Activated naive CD8-positive, alpha-beta T cell treated with anti-CD3 and anti-CD28 coated beads, Interleukin-2, amount 50 U/mL, for 24 hours (primary cell): ENCODE measurements around the gene GNGT2.

Experiments
- ATAC-seq: fragments of 150-1000 bp; cut with Tn5 transposase; one replicate; pipeline ENCODE4 v1.10.0; 2021
- DNase-seq: peaks from one replicate; pipeline ENCODE4 v3.0.0; 2021
- H3K27ac Mint-ChIP-seq: one replicate; pipeline ENCODE4 v1.8.0; 2021; ENCODE audit warnings: mild to moderate bottlenecking, mixed read lengths
- H3K27me3 Mint-ChIP-seq: one replicate; pipeline ENCODE4 v1.8.0; 2021; ENCODE audit warnings: mixed read lengths
- H3K36me3 Mint-ChIP-seq: one replicate; pipeline ENCODE4 v1.8.0; 2021; ENCODE audit warnings: low read depth, mixed read lengths
- H3K4me1 Mint-ChIP-seq: one replicate; pipeline ENCODE4 v1.8.0; 2021; ENCODE audit warnings: mixed read lengths
- H3K4me3 Mint-ChIP-seq: one replicate; pipeline ENCODE4 v1.8.0; 2021; ENCODE audit warnings: mild to moderate bottlenecking, moderate library complexity, mixed read lengths
- H3K9me3 Mint-ChIP-seq: one replicate; pipeline ENCODE4 v1.8.0; 2021; ENCODE audit warnings: mixed read lengths

The GNGT2 gene

DNA sequence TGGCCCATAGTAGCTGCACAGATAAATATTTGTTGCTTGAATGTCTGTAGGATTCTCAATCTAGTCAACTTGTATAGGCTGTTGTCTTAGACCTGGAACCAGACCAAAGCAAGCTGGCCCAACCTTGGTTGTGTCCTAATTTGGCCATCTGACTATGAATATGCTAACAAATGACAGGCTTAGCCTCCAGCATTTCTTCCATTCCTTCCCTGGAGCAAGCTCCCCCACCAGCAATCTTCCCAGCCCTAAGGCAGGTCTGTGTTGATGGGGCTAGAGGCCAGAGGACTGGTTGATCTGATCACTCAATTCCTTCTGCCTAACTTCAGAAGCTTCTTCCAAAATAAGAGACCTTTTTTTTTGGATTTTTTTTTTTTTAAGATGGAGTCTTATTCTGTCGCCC is 29.6 kb upstream of the GNGT2 start:
- H3K36me3 Mint-ChIP-seq: no peaks in the 10 kb centered on the region
- ATAC-seq (no peak), DNase-seq (no peak)
- no peaks in the 10 kb centered on the region for H3K9me3 Mint-ChIP-seq
- no peaks in the 10 kb centered on the region for H3K27me3 Mint-ChIP-seq
- H3K4me1 Mint-ChIP-seq: no peaks in the 10 kb centered on the region
- no peak overlapping the region for H3K27ac Mint-ChIP-seq
- no peak overlapping the region for H3K4me3 Mint-ChIP-seq

- DNase-seq (no peak), ATAC-seq (no peak)
- Mint-ChIP-seq H3K4me3 (no peak overlapping the region), H3K9me3 (no peaks in the 10 kb centered on the region), H3K4me1 (peaks cover 5% of the 10 kb centered on the region), H3K27me3 (peaks cover 10% of the 10 kb centered on the region), H3K27ac (no peak overlapping the region), H3K36me3 (no peaks in the 10 kb centered on the region)
These were observed 25.5 kb upstream of the GNGT2 start for GRCh38 chr17:49235896-49236295.

GRCh38 chr17:49234509-49235080 is 24.2 kb upstream of the GNGT2 start:
- Mint-ChIP-seq H3K9me3 (no peaks in the 10 kb centered on the region), H3K4me3 (no peak overlapping the region), H3K36me3 (no peaks in the 10 kb centered on the region), H3K27me3 (peaks cover 12% of the 10 kb centered on the region), H3K4me1 (peaks cover 6% of the 10 kb centered on the region), H3K27ac (no peak overlapping the region)
- no peak for DNase-seq
- no peak for ATAC-seq

GRCh38 chr17:49231563-49231894 is 21.2 kb upstream of the GNGT2 start:
- no peaks in the 10 kb centered on the region for H3K36me3 Mint-ChIP-seq
- H3K4me1 Mint-ChIP-seq: peaks cover 18% of the 10 kb centered on the region
- no peak overlapping the region for H3K27ac Mint-ChIP-seq
- H3K9me3 Mint-ChIP-seq: no peaks in the 10 kb centered on the region
- peaks cover 20% of the 10 kb centered on the region for H3K27me3 Mint-ChIP-seq
- DNase-seq: no peak
- H3K4me3 Mint-ChIP-seq: peak overlapping the region; percentile 81
- ATAC-seq: no peak

GRCh38 chr17:49230636-49231562 is 20.5 kb upstream of the GNGT2 start, which contains the start of gene PHOSPHO1:
TSS of gene PHOSPHO1 (minus strand) at chr17:49230787. CDS start at chr17:49226691, 4,096 bp downstream.
- peak; percentile 89 for ATAC-seq
- Mint-ChIP-seq H3K4me3 (peak within 1 kb of the TSS; percentile 81), H3K9me3 (no peaks in the 10 kb centered on the region), H3K4me1 (peaks cover 18% of the 10 kb centered on the region), H3K27ac (no peak within 1 kb of the TSS), H3K36me3 (no peaks in the 10 kb centered on the region), H3K27me3 (peaks cover 24% of the 10 kb centered on the region)
- peak; percentile 92 for DNase-seq

DNA sequence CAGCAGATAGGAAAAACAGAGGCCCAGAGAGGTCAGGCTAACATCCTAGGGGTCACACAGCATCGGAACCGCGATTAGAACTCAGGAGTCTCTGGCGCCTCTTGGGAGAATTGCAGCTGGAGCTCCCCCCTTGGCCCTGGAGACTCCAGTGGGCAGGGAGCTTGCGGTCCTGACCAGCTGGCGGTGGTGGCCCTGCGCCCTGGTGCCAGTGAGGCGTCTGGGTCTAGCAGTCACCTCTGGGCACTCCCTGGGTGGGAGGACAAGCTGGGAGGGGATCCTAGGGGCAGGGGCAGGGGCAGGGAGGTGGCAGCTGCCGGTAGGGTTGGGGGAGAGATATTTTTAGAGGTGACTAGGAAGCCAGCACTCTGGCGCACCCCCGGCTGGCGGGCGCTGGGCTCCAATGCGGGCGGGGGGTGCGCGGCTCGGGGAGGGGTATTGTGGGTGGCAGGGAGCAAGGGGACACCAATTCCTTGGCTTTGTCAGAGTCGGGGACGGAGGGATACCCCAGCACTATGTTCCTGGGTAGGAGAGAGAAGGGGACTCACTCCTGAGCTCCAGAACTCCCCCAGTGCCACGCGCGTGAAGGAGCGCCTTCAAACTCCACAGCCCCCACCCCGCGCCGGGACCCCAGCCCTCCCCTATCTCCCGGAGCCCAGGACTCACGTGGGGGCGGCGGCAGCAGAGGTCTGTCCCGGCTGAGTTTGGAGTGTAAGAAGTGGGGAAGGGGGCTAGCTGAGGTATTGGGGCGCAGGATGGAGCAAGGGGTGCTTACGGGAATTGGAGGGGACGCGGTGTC is 19.6 kb upstream of the GNGT2 start:
- no peak overlapping the region for H3K27ac Mint-ChIP-seq
- H3K36me3 Mint-ChIP-seq: no peaks in the 10 kb centered on the region
- DNase-seq (no peak), ATAC-seq (no peak)
- H3K27me3 Mint-ChIP-seq: peaks cover 29% of the 10 kb centered on the region
- H3K9me3 Mint-ChIP-seq: no peaks in the 10 kb centered on the region
- peak overlapping the region; percentile 81 for H3K4me3 Mint-ChIP-seq
- H3K4me1 Mint-ChIP-seq: peaks cover 18% of the 10 kb centered on the region

- Mint-ChIP-seq H3K4me1 (peaks cover 21% of the 10 kb centered on the region), H3K36me3 (no peaks in the 10 kb centered on the region), H3K27ac (no peak overlapping the region), H3K4me3 (no peak overlapping the region), H3K9me3 (no peaks in the 10 kb centered on the region), H3K27me3 (peaks cover 32% of the 10 kb centered on the region)
- no peak for DNase-seq
- no peak for ATAC-seq
These were observed 18.9 kb upstream of the GNGT2 start for GRCh38 chr17:49229076-49229804.

- H3K4me3 Mint-ChIP-seq: no peak overlapping the region
- ATAC-seq (peak; percentile 47), DNase-seq (peak; percentile 82)
- H3K9me3 Mint-ChIP-seq: no peaks in the 10 kb centered on the region
- no peak overlapping the region for H3K27ac Mint-ChIP-seq
- peaks cover 2% of the 10 kb centered on the region for H3K36me3 Mint-ChIP-seq
- peaks cover 35% of the 10 kb centered on the region for H3K4me1 Mint-ChIP-seq
- H3K27me3 Mint-ChIP-seq: peaks cover 37% of the 10 kb centered on the region
These were observed 17.3 kb upstream of the GNGT2 start for GRCh38 chr17:49227436-49228261.

DNA sequence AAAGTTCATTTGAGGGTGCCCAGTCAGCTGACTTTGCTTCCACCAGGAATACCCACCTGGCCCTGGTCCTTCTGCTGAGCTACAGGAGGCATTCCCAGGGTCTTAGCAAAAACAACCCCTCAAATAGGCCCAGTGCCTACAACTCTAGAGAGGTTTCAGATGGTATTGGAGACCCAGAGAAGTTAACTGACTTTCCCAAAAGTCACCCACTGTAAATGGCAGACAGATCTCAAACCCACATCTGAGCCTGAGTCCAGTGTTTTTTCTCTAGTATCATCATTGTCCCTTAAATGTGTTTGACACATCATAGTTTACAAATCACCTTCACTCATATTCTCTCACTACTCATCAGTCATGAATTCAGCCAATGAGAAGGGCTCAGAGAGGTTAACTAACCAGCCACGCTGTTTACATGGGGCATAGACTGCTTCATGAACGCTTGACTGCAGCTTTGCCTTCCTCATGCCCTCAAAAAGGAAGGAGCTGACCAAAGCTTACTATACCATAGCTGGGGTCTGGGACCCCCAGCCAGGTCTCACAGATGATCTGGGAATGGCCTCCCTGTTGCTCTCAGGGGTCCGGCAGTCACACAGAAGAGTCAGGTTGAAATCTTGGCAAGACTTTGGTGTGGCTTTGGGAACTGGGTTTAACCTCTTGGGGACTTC is 16.5 kb upstream of the GNGT2 start:
- Mint-ChIP-seq H3K27ac (no peak overlapping the region), H3K36me3 (peaks cover 5% of the 10 kb centered on the region), H3K9me3 (no peaks in the 10 kb centered on the region), H3K4me3 (no peak overlapping the region), H3K27me3 (peaks cover 36% of the 10 kb centered on the region), H3K4me1 (peaks cover 37% of the 10 kb centered on the region)
- ATAC-seq (no peak), DNase-seq (no peak)

GRCh38 chr17:49225554-49226236 is 15.3 kb upstream of the GNGT2 start:
- DNase-seq (no peak), ATAC-seq (no peak)
- no peak overlapping the region for H3K4me3 Mint-ChIP-seq
- peaks cover 30% of the 10 kb centered on the region for H3K27me3 Mint-ChIP-seq
- H3K4me1 Mint-ChIP-seq: peaks cover 33% of the 10 kb centered on the region
- H3K36me3 Mint-ChIP-seq: peaks cover 5% of the 10 kb centered on the region
- H3K9me3 Mint-ChIP-seq: no peaks in the 10 kb centered on the region
- H3K27ac Mint-ChIP-seq: no peak overlapping the region

- Mint-ChIP-seq H3K36me3 (peaks cover 8% of the 10 kb centered on the region), H3K27ac (no peak overlapping the region), H3K9me3 (no peaks in the 10 kb centered on the region), H3K4me3 (peak overlapping the region; percentile 32), H3K4me1 (peaks cover 33% of the 10 kb centered on the region), H3K27me3 (peaks cover 30% of the 10 kb centered on the region)
- no peak for ATAC-seq
- DNase-seq: no peak
These were observed 14.6 kb upstream of the GNGT2 start for GRCh38 chr17:49224997-49225337.

DNA sequence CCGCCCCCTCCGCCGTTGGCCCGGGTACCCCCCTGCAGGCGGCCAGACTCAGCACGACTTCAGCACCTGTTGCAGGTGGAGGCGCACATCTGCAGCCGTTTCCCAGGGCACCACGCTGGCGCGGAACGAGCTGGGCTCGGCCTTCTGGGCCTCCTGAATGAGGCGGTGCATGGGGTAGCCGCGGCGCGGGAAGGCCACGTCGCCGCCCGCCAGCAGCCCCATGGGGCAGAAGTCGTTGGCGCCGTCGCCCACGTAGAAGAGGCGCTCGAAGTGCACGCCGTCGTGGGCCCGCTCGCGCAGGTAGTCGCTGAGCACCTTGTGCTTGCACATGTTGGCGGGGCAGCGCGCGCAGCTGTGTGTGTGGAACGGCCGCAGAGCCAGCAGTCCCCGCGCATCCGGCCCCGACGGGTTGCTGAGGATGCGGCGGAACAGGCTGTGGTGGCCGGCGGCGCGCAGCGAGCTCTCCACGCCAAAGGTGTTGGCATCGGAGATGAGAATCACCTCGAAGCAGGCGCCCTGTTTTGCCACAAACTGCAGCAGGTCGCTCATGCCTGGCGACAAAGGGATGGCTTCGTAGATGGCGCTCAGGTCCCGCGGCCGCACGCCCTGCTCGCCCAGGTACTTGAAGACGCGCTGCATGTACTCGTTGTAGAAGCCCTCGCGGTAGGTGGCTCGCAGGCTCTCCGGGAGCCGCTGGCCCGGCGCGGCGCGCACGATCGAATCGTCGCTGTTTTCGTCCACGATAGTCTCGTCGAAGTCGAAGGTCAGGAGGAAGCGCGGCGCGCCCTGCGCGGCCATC is 14.0 kb upstream of the GNGT2 start:
- H3K4me1 Mint-ChIP-seq: peaks cover 35% of the 10 kb centered on the region
- no peaks in the 10 kb centered on the region for H3K9me3 Mint-ChIP-seq
- H3K27ac Mint-ChIP-seq: no peak overlapping the region
- peaks cover 25% of the 10 kb centered on the region for H3K27me3 Mint-ChIP-seq
- peak overlapping the region; percentile 61 for H3K4me3 Mint-ChIP-seq
- ATAC-seq (peak; percentile 25), DNase-seq (peak; percentile 46)
- peaks cover 8% of the 10 kb centered on the region for H3K36me3 Mint-ChIP-seq
